Progenitor cell of endocrine pancreas (in vitro differentiated cells): ENCODE measurements around the gene BAG2. TPM values are rescaled to one million over a fixed set of nuclear protein-coding genes. Genes with fewer than 3 reads are reported as not detected.

Experiments used
- DNase-seq: peaks from one replicate; pipeline ENCODE4 v3.0.0; 2021; ENCODE audit warnings: low spot score; ENCODE audit not compliant: unreplicated experiment
- H3K27ac Mint-ChIP-seq: 2 replicates; pipeline ENCODE4 v1.8.0; 2021; ENCODE audit warnings: mild to moderate bottlenecking, moderate library complexity, mixed read lengths
- H3K27me3 Mint-ChIP-seq: 2 replicates; pipeline ENCODE4 v1.8.0; 2021; ENCODE audit warnings: mixed read lengths
- H3K36me3 Mint-ChIP-seq: 2 replicates; pipeline ENCODE4 v1.8.0; 2022; ENCODE audit warnings: mixed read lengths; ENCODE audit not compliant: insufficient read depth
- H3K4me1 Mint-ChIP-seq: 2 replicates; pipeline ENCODE4 v1.8.0; 2021; ENCODE audit warnings: low read depth, mixed read lengths
- H3K4me3 Mint-ChIP-seq: 2 replicates; pipeline ENCODE4 v1.8.0; 2021; ENCODE audit warnings: low read depth, mild to moderate bottlenecking, moderate library complexity, mixed read lengths
- H3K9me3 Mint-ChIP-seq: 2 replicates; pipeline ENCODE4 v1.8.0; 2021; ENCODE audit warnings: low read depth, mixed read lengths
- CTCF ChIP-seq: fragments of 200-600 bp; sonication (generic); IDR thresholded peaks from one replicate; pipeline ENCODE4 v1.5.0; 2021; ENCODE audit warnings: antibody characterized with exemption, mild to moderate bottlenecking; ENCODE audit not compliant: unreplicated experiment
- long read RNA-seq: library from polyadenylated mRNA; unstranded; transcript quantifications from one replicate; pipeline ENCODE4 v2.0.0, GENCODE V29; 2020
- total RNA-seq: library from RNA; stranded (reverse); gene quantifications from 2 replicates; pipeline ENCODE4 v1.2.1, GENCODE V29; 2021

Gene BAG2
- total RNA-seq = 4.8 and 4.9 TPM in 2 replicates
- long read RNA-seq, full-length matches to known transcripts = 25 of 34 reads
- long read RNA-seq, partial matches to known transcripts = 1 of 34 reads
- long read RNA-seq, other reads (novel, unspliced or antisense) = 8 of 34 reads

DNA sequence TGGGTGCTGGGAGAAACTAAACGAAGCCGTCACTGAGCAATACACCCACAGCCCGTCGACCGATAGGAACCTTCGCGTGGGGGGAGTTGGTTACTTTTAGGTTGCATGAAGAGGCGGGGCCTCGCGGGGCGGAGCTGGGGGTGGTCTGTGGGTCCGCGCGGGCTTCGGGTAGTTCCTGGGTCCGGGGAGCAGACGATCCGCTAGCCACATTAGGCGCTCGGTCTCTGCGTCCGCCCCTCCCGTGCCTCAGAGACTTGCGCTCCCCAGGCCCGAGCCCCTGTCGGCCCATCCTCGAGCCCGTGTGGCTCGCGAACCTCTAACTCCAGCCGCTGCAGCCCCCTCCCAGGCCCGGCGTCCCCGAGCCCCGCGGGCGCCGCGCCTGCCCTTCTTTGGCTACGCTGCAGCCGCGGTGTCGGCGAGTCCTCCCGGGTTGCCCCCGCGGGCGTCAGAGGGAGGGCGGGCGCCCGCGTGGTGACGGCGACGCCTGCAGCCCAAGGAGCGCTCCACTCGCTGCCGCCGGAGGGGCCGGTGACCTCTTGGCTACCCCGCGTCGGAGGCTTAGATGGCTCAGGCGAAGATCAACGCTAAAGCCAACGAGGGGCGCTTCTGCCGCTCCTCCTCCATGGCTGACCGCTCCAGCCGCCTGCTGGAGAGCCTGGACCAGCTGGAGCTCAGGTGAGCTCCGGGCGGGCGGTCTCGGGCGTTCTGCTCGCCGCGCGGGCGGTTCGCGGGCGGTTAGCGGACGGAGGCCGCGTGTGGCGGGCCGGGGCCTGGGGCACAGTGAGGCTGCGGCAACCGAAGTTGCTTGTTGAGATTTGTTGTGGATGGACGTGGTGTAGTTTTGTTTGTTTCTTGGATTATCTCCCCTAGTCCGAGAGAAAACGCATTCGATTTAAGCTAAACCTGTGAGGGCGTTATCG lies at the start of gene BAG2:
TSS of gene BAG2 (plus strand) at position 191 of the 920 bp plus-strand sequence. CDS start at position 563, 372 bp downstream.
- H3K9me3 Mint-ChIP-seq = no peaks in the 10 kb centered on the region
- H3K4me1 Mint-ChIP-seq = peaks cover 16% of the 10 kb centered on the region
- peaks cover 3% of the 10 kb centered on the region for H3K36me3 Mint-ChIP-seq
- no peaks in the 10 kb centered on the region for H3K27me3 Mint-ChIP-seq
- peak within 1 kb of the TSS; percentile 85 for H3K4me3 Mint-ChIP-seq
- peak; percentile 77 for DNase-seq
- peak within 1 kb of the TSS; percentile 94 for H3K27ac Mint-ChIP-seq
- TF ChIP-seq CTCF = peak; percentile 27

- Mint-ChIP-seq H3K4me1 (peaks cover 10% of the 10 kb centered on the region), H3K9me3 (peaks cover 15% of the 10 kb centered on the region), H3K36me3 (peaks cover 29% of the 10 kb centered on the region), H3K4me3 (no peak overlapping the region), H3K27ac (no peak overlapping the region), H3K27me3 (no peaks in the 10 kb centered on the region)
- no peak for DNase-seq
- no peak for TF ChIP-seq CTCF
These were observed 49.0 kb upstream of the BAG2 start for GRCh38 chr6:57123111-57123510.

DNA sequence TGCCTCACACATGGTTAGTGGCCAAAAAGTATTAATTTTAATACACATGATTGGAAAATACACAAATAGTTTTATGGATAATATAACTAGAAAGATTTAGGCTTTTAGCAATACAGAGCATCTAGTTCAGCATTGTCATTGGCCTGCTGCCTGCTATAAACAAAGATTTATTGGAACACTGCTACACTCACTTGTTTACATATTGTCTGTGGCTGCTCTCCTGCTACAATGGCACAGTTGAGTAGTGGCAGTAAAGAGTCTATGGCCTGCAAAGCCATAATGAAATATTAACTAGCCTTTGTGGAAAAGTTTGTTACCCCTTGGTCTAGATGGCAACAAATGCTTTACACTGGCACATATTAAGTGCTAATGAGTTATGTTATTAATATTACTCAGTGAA lies 44.4 kb upstream of the BAG2 start:
- DNase-seq = no peak
- H3K27ac Mint-ChIP-seq = no peak overlapping the region
- H3K4me1 Mint-ChIP-seq = peaks cover 8% of the 10 kb centered on the region
- H3K36me3 Mint-ChIP-seq = peaks cover 6% of the 10 kb centered on the region
- peaks cover 4% of the 10 kb centered on the region for H3K9me3 Mint-ChIP-seq
- no peak overlapping the region for H3K4me3 Mint-ChIP-seq
- no peak for TF ChIP-seq CTCF
- no peaks in the 10 kb centered on the region for H3K27me3 Mint-ChIP-seq

DNA sequence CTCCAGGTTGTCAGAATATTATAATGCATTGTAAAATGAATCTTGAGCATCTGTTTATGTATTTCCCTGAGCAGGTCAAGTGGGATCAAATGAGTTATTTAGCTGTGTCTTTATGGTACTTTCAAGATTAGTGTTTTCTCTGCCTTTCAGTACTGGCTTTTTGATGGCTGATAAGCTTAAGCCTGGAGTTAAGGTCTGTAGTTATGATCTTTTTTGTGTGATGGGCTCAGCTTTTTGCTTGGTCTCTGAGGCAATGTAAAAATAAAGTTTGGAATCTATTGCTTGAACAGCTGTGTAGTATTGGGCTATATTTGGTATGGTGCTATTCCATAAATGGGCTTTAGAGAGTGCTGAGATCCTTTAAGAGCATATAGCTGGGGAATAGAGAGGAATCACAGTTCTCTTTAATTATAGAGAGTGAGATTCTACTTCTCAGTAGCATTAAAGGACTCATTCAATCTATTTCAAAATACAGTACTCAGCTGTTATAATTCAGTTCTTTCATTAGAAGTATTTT lies 41.4 kb upstream of the BAG2 start:
- peaks cover 6% of the 10 kb centered on the region for H3K4me1 Mint-ChIP-seq

More for the DNA sequence above, 41.4 kb upstream of the BAG2 start:
- Mint-ChIP-seq H3K27me3 (no peaks in the 10 kb centered on the region), H3K27ac (no peak overlapping the region), H3K9me3 (no peaks in the 10 kb centered on the region), H3K4me3 (no peak overlapping the region), H3K36me3 (peaks cover 4% of the 10 kb centered on the region)
- DNase-seq = no peak
- no peak for TF ChIP-seq CTCF
